CD14-positive monocyte (primary cell): ENCODE measurements around the gene SRGAP1. TPM values are rescaled to one million over a fixed set of nuclear protein-coding genes. Genes with fewer than 3 reads are reported as not detected.

Source experiments
- DNase-seq, 3 donors: peaks; one replicate each; pipeline ENCODE4 v3.0.0-alpha.2; 2011 to 2022
- H2AFZ ChIP-seq: 2 replicates; pipeline ENCODE4 v1.6.0; 2012; ENCODE audit warnings: mild to moderate bottlenecking, low read depth, low read length, inconsistent platforms; ENCODE audit not compliant: insufficient read depth, poor library complexity, severe bottlenecking
- H3K27ac ChIP-seq, 2 donors: 1 replicate in 1 of 2; 2 replicates in 1 of 2; pipeline ENCODE4 v1.5.1; 2012 to 2013; ENCODE audit warnings: low read length in 2 of 2, control low read depth in 1 of 2, inconsistent platforms in 1 of 2, low read depth in 1 of 2, mild to moderate bottlenecking in 1 of 2
- H3K27me3 ChIP-seq, 2 donors: one replicate each; pipeline versions ENCODE4 v1.6.0 to v1.6.1; 2011 to 2013; ENCODE audit warnings: low read length in 2 of 2; ENCODE audit not compliant: control insufficient read depth in 2 of 2, insufficient read depth in 2 of 2
- H3K36me3 ChIP-seq, 2 donors: replicated peaks in 1 of 2; 1 replicate in 1 of 2; 2 replicates in 1 of 2; pipeline versions ENCODE4 v1.5.1 to v1.6.1; 2012 to 2013; ENCODE audit warnings: low read length in 2 of 2, control low read depth in 1 of 2, inconsistent platforms in 1 of 2, mild to moderate bottlenecking in 1 of 2; ENCODE audit not compliant: insufficient read depth in 2 of 2, control insufficient read depth in 1 of 2
- H3K4me1 ChIP-seq, 2 donors: 1 replicate in 1 of 2; 2 replicates in 1 of 2; pipeline versions ENCODE4 v1.5.1 to v1.6.1; 2012 to 2013; ENCODE audit warnings: low read length in 2 of 2, control low read depth in 1 of 2, inconsistent platforms in 1 of 2, mild to moderate bottlenecking in 1 of 2, moderate library complexity in 1 of 2; ENCODE audit not compliant: insufficient read depth in 2 of 2, control insufficient read depth in 1 of 2
- H3K4me2 ChIP-seq: replicated peaks from 2 replicates; pipeline ENCODE3; 2012; ENCODE audit warnings: low read length, moderate library complexity, mild to moderate bottlenecking; ENCODE audit not compliant: poor library complexity, severe bottlenecking; ENCODE audit errors: extremely low read depth
- H3K4me3 ChIP-seq, 3 experiments: fragments of 200-600 bp in 1 of 3; sonication (generic) in 1 of 3; replicated peaks in 1 of 3; 1 replicate in 2 of 3; 2 replicates in 1 of 3; pipeline ENCODE4 v1.5.1; 2011 to 2013; ENCODE audit warnings: low read length in 3 of 3, mild to moderate bottlenecking in 3 of 3, control low read depth in 2 of 3, low read depth in 2 of 3, inconsistent platforms in 1 of 3, moderate library complexity in 1 of 3
- H3K79me2 ChIP-seq: 2 replicates; pipeline ENCODE4 v1.6.0; 2012; ENCODE audit warnings: mild to moderate bottlenecking, control low read depth, inconsistent platforms, low read length, moderate library complexity; ENCODE audit not compliant: insufficient read depth
- H3K9ac ChIP-seq: 2 replicates; pipeline ENCODE4 v1.6.0; 2017; ENCODE audit warnings: low read length, mild to moderate bottlenecking; ENCODE audit not compliant: insufficient read depth, poor library complexity, severe bottlenecking
- H3K9me3 ChIP-seq, 2 donors: replicated peaks in 1 of 2; 1 replicate in 1 of 2; 2 replicates in 1 of 2; pipeline versions ENCODE4 v1.5.1 to v1.6.1; 2012 to 2013; ENCODE audit warnings: low read length in 2 of 2, control low read depth in 1 of 2; ENCODE audit not compliant: control insufficient read depth in 1 of 2, insufficient read depth in 1 of 2
- H4K20me1 ChIP-seq: 2 replicates; pipeline ENCODE4 v1.6.0; 2012; ENCODE audit warnings: mild to moderate bottlenecking, low read length, control low read depth, moderate library complexity; ENCODE audit not compliant: insufficient read depth
- H3K27ac Mint-ChIP-seq, 7 donors: one replicate each; pipeline ENCODE4 v1.8.0; 2020; ENCODE audit warnings: mild to moderate bottlenecking in 7 of 7, mixed read lengths in 7 of 7, moderate library complexity in 6 of 7, inconsistent platforms in 2 of 7
- H3K27me3 Mint-ChIP-seq, 3 donors: one replicate each; pipeline ENCODE4 v1.8.0; 2021 to 2022; ENCODE audit warnings: low read depth in 3 of 3, mild to moderate bottlenecking in 3 of 3, mixed read lengths in 3 of 3, moderate library complexity in 3 of 3, inconsistent platforms in 1 of 3
- H3K36me3 Mint-ChIP-seq, 2 donors: one replicate each; pipeline ENCODE4 v1.8.0; 2020; ENCODE audit warnings: mixed read lengths in 2 of 2, inconsistent platforms in 1 of 2, mild to moderate bottlenecking in 1 of 2
- H3K4me1 Mint-ChIP-seq: one replicate; pipeline ENCODE4 v1.8.0; 2020; ENCODE audit warnings: mild to moderate bottlenecking, mixed read lengths
- H3K4me3 Mint-ChIP-seq, 2 donors: one replicate each; pipeline ENCODE4 v1.8.0; 2020; ENCODE audit warnings: mild to moderate bottlenecking in 2 of 2, mixed read lengths in 2 of 2, moderate library complexity in 1 of 2
- H3K9me3 Mint-ChIP-seq, 7 donors: one replicate each; pipeline ENCODE4 v1.8.0; 2020 to 2022; ENCODE audit warnings: mixed read lengths in 7 of 7, mild to moderate bottlenecking in 6 of 7, moderate library complexity in 6 of 7, inconsistent platforms in 2 of 7
- WGBS: methylation state at CpG from one replicate; pipeline ENCODE4 v1.1.5; 2013; ENCODE audit warnings: missing lambda C conversion rate; ENCODE audit not compliant: insufficient coverage; 5-methylcytosine and 5-hydroxymethylcytosine counted together
- intact Hi-C, 2 donors: fragments of 100-400 bp; cut with micrococcal nuclease; formaldehyde crosslinking; loops; one replicate each; pipeline versions ENCODE4 v1.15.0 to v1.15.1; 2023
- polyA plus RNA-seq, 3 donors: library from polyadenylated mRNA; depleted of rRNA in 1 of 3; unstranded in 2 of 3; stranded (reverse) in 1 of 3; fragments of 300-500 nt in 2 of 3; fragments of >200 nt in 1 of 3; fragmentation: Illumina TruSeq in 2 of 3; gene quantifications; 1 replicate in 2 of 3; 2 replicates in 1 of 3; pipeline ENCODE4 v1.2.3, GENCODE V29; 2012 to 2021
- TF ChIP-seq, protein P1 (sequence below): fragments of 200-600 bp; IDR thresholded peaks from one replicate; pipeline ENCODE4 v1.8.0; 2022; ENCODE audit warnings: antibody characterized with exemption, mild to moderate bottlenecking

The SRGAP1 gene
- polyA plus RNA-seq, 3 donors, result 0.05 to 0.52 (median 0.07) TPM

DNA sequence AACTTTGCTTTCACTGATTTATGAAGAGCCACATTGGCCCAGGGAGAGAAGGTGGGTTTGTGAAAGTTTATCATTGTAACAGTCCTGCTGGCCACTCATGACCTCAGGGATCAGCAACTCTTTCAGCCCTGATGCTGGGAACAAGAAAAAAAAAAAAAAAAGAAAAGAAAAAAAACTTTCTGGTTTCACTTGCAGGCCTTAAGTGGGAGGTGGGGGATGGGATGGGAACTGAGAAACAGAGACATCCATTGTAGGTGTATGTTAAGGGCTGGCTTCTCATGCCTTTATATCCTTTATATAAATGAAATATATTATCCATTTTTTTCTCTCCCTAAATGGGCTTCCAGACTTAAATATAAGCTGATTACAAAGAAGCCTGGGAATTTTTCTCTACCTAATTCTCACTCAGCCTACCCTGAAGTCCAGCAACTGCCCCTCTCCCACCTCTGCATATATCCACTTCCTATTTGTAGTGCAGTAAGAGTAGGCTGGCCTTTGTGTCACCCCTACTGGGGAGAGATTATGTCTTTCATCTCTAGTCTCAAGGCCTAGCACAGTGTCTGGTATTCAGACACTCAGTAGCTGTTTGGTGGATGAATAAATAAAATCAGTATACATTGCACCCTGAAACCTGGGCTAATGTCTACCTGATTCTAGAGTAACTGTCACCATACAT, 190.5 kb downstream of the SRGAP1 start:
- Histone ChIP-seq H3K36me3 (no peaks in the 10 kb centered on the region), H3K79me2 (no peaks in the 10 kb centered on the region), H4K20me1 (no peaks in the 10 kb centered on the region), H3K9ac (no peak overlapping the region), H3K27ac (no peak overlapping the region), H3K9me3 (peaks cover 0 to 6% of the 10 kb centered on the region in 2 donors), H3K4me1 (no peaks in the 10 kb centered on the region), H2AFZ (no peak overlapping the region), H3K4me3 (no peak overlapping the region), H3K27me3 (no peaks in the 10 kb centered on the region), H3K4me2 (no peak overlapping the region)
- Mint-ChIP-seq H3K4me3 (no peak overlapping the region), H3K4me1 (peaks cover 3% of the 10 kb centered on the region), H3K9me3 (peaks cover 4 to 29% (median 5%) of the 10 kb centered on the region in 7 donors), H3K27ac (no peak overlapping the region), H3K27me3 (no peaks in the 10 kb centered on the region), H3K36me3 (no peaks in the 10 kb centered on the region)
- TF ChIP-seq, protein P1, sequence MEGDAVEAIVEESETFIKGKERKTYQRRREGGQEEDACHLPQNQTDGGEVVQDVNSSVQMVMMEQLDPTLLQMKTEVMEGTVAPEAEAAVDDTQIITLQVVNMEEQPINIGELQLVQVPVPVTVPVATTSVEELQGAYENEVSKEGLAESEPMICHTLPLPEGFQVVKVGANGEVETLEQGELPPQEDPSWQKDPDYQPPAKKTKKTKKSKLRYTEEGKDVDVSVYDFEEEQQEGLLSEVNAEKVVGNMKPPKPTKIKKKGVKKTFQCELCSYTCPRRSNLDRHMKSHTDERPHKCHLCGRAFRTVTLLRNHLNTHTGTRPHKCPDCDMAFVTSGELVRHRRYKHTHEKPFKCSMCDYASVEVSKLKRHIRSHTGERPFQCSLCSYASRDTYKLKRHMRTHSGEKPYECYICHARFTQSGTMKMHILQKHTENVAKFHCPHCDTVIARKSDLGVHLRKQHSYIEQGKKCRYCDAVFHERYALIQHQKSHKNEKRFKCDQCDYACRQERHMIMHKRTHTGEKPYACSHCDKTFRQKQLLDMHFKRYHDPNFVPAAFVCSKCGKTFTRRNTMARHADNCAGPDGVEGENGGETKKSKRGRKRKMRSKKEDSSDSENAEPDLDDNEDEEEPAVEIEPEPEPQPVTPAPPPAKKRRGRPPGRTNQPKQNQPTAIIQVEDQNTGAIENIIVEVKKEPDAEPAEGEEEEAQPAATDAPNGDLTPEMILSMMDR, result no peak
- intact Hi-C loops, result no loop called here
- no peak for DNase-seq

DNA sequence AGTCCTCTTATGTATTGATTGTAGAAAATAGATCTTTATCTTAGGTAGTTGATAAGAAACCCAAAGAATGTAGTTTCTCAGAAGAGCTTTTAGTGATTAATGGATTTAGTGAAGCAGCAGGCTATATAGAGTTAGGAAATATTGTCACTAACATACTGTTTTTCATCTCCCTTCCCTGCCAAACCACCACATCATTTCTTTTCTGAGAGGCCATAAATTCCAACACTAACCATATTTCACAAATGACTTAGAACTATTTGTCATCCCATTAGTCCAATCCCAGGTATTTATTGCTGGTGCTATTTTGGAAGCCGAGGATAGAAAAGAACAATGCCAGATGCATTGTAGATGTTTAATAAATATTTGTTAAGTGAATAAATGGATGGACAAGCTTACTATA, 191.9 kb downstream of the SRGAP1 start:
- Histone ChIP-seq H3K27me3 (no peaks in the 10 kb centered on the region), H3K9ac (no peak overlapping the region), H3K4me3 (no peak overlapping the region), H3K4me2 (no peak overlapping the region), H3K79me2 (no peaks in the 10 kb centered on the region), H3K27ac (no peak overlapping the region), H3K36me3 (no peaks in the 10 kb centered on the region), H4K20me1 (no peaks in the 10 kb centered on the region), H2AFZ (no peak overlapping the region), H3K4me1 (no peaks in the 10 kb centered on the region), H3K9me3 (peaks cover 0 to 6% of the 10 kb centered on the region in 2 donors)
- peaks cover 0 to 2% (median 0%) of the 10 kb centered on the region in 3 donors for H3K27me3 Mint-ChIP-seq
- peaks cover 4 to 25% (median 5%) of the 10 kb centered on the region in 7 donors for H3K9me3 Mint-ChIP-seq
- H3K36me3 Mint-ChIP-seq, result no peaks in the 10 kb centered on the region
- intact Hi-C loops, result no loop called here
- H3K4me1 Mint-ChIP-seq, result peaks cover 3% of the 10 kb centered on the region
- H3K4me3 Mint-ChIP-seq, result no peak overlapping the region
- no CpG with 5 or more reads among the region's 1 CpG for WGBS
- TF ChIP-seq, protein P1, result no peak
- DNase-seq, result no peak
- no peak overlapping the region for H3K27ac Mint-ChIP-seq
